Measurements from ENCODE around the gene DCTN2. TPM values are rescaled to one million over a fixed set of nuclear protein-coding genes. Genes with fewer than 3 reads are reported as not detected.
"Not testable (repeated sequence)": the region's sequence is repeated elsewhere in the genome, so short reads cannot be mapped to it uniquely, and the experiment has no call there.

DCTN2 gene
- polyA plus RNA-seq, 2 of the 4 experiments (the other 2 are of a cell fraction), result 169 to 211 TPM

GRCh38 chr12:57574795-57575194 lies 27.8 kb upstream of the DCTN2 start:
- FAIRE-seq (no peak), DNase-seq (ENCODE audit: low read depth in 1 of 2, low spot score in 1 of 2) (no peak), ATAC-seq (no peak)
- Histone ChIP-seq H3K4me3 (no peak overlapping the region), H3K9me3 (no peaks in the 10 kb centered on the region), H3K4me2 (no peak overlapping the region), H3K4me1 (peaks cover 8% of the 10 kb centered on the region), H3K27ac (no peak overlapping the region)
- TF ChIP-seq CEBPB (IDR thresholded peaks at IDR 0.05) (no peak), HOXB13 (CRISPR knock-in tag; IDR thresholded peaks at IDR 0.05; ENCODE audit: low read depth) (no peak), HDAC2 (IDR thresholded peaks at IDR 0.05) (no peak), GATA3 (IDR thresholded peaks at IDR 0.05; ENCODE audit: borderline replicate concordance) (no peak), CBX2 (IDR thresholded peaks at IDR 0.05; ENCODE audit: borderline replicate concordance, low read depth) (no peak), ATOH8 (CRISPR knock-in tag; IDR thresholded peaks at IDR 0.05; ENCODE audit: low read depth) (no peak), RARB (CRISPR knock-in tag; IDR thresholded peaks at IDR 0.05) (no peak), TP53 (CRISPR knock-in tag; IDR thresholded peaks at IDR 0.05) (no peak), ESRRA (IDR thresholded peaks at IDR 0.05; ENCODE audit: borderline replicate concordance, low read length) (no peak), EP300 (IDR thresholded peaks at IDR 0.05) (no peak), POLR2A (IDR thresholded peaks at IDR 0.05; ENCODE audit: low read length) (no peak)
- TF ChIP-seq, protein P1, sequence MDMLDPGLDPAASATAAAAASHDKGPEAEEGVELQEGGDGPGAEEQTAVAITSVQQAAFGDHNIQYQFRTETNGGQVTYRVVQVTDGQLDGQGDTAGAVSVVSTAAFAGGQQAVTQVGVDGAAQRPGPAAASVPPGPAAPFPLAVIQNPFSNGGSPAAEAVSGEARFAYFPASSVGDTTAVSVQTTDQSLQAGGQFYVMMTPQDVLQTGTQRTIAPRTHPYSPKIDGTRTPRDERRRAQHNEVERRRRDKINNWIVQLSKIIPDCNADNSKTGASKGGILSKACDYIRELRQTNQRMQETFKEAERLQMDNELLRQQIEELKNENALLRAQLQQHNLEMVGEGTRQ (IDR thresholded peaks at IDR 0.05), result no peak
- TF ChIP-seq, protein P2, sequence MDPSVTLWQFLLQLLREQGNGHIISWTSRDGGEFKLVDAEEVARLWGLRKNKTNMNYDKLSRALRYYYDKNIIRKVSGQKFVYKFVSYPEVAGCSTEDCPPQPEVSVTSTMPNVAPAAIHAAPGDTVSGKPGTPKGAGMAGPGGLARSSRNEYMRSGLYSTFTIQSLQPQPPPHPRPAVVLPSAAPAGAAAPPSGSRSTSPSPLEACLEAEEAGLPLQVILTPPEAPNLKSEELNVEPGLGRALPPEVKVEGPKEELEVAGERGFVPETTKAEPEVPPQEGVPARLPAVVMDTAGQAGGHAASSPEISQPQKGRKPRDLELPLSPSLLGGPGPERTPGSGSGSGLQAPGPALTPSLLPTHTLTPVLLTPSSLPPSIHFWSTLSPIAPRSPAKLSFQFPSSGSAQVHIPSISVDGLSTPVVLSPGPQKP (IDR thresholded peaks at IDR 0.05; ENCODE audit: low read depth, low read length), result no peak
- TF ChIP-seq, protein P3, sequence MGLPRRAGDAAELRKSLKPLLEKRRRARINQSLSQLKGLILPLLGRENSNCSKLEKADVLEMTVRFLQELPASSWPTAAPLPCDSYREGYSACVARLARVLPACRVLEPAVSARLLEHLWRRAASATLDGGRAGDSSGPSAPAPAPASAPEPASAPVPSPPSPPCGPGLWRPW (IDR thresholded peaks at IDR 0.05), result no peak
- ChIA-PET CTCF (interaction anchor here (0.7 to 9.3 kb wide), 11 partner anchors 9 to 162 kb away, joined by 3 to 104 read pairs (median 6); partner anchors contain the start of gene B4GALNT1), POLR2A (no interaction called here)
- 79% methylated on average over 10 of the region's 10 CpGs for WGBS (ENCODE audit: missing lambda C conversion rate)

GRCh38 chr12:57571926-57572762 lies 25.2 kb upstream of the DCTN2 start:
- 79% methylated on average over 12 of the region's 12 CpGs for WGBS (ENCODE audit: missing lambda C conversion rate)
- no peaks in the 10 kb centered on the region for H3K9me3 ChIP-seq
- TF ChIP-seq, protein P4, sequence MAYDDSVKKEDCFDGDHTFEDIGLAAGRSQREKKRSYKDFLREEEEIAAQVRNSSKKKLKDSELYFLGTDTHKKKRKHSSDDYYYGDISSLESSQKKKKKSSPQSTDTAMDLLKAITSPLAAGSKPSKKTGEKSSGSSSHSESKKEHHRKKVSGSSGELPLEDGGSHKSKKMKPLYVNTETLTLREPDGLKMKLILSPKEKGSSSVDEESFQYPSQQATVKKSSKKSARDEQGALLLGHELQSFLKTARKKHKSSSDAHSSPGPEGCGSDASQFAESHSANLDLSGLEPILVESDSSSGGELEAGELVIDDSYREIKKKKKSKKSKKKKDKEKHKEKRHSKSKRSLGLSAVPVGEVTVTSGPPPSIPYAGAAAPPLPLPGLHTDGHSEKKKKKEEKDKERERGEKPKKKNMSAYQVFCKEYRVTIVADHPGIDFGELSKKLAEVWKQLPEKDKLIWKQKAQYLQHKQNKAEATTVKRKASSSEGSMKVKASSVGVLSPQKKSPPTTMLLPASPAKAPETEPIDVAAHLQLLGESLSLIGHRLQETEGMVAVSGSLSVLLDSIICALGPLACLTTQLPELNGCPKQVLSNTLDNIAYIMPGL (CRISPR knock-in tag; IDR thresholded peaks at IDR 0.05; ENCODE audit: borderline replicate concordance), result no peak
- no peak for TF ChIP-seq RCOR1 (IDR thresholded peaks at IDR 0.05; ENCODE audit: low read depth, low read length)
- no peak for TF ChIP-seq TFCP2L1 (CRISPR knock-in tag; IDR thresholded peaks at IDR 0.05)
- no peak for TF ChIP-seq JUNB (IDR thresholded peaks at IDR 0.05)
- TF ChIP-seq RARB (CRISPR knock-in tag; IDR thresholded peaks at IDR 0.05), result no peak
- TF ChIP-seq, protein P3 (IDR thresholded peaks at IDR 0.05), result no peak
- no peak for TF ChIP-seq ZSCAN20 (CRISPR knock-in tag; IDR thresholded peaks at IDR 0.05)
- TF ChIP-seq FOSL2 (IDR thresholded peaks at IDR 0.05), result no peak
- TF ChIP-seq FOSL2 (CRISPR knock-in tag; IDR thresholded peaks at IDR 0.05), result no peak
- TF ChIP-seq HOXA7 (CRISPR knock-in tag; IDR thresholded peaks at IDR 0.05), result no peak
- no peak for TF ChIP-seq ZC3H11A (IDR thresholded peaks at IDR 0.05)
- no peak for TF ChIP-seq TP53 (CRISPR knock-in tag; IDR thresholded peaks at IDR 0.05)
- no peak for TF ChIP-seq ZFP36 (IDR thresholded peaks at IDR 0.05; ENCODE audit: borderline replicate concordance, partially characterized antibody)
- TF ChIP-seq EP300 (IDR thresholded peaks at IDR 0.05), result no peak
- TF ChIP-seq HDAC2 (IDR thresholded peaks at IDR 0.05), result no peak
- TF ChIP-seq FOSB (CRISPR knock-in tag; IDR thresholded peaks at IDR 0.05), result no peak
- TF ChIP-seq, protein P5, sequence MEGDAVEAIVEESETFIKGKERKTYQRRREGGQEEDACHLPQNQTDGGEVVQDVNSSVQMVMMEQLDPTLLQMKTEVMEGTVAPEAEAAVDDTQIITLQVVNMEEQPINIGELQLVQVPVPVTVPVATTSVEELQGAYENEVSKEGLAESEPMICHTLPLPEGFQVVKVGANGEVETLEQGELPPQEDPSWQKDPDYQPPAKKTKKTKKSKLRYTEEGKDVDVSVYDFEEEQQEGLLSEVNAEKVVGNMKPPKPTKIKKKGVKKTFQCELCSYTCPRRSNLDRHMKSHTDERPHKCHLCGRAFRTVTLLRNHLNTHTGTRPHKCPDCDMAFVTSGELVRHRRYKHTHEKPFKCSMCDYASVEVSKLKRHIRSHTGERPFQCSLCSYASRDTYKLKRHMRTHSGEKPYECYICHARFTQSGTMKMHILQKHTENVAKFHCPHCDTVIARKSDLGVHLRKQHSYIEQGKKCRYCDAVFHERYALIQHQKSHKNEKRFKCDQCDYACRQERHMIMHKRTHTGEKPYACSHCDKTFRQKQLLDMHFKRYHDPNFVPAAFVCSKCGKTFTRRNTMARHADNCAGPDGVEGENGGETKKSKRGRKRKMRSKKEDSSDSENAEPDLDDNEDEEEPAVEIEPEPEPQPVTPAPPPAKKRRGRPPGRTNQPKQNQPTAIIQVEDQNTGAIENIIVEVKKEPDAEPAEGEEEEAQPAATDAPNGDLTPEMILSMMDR (IDR thresholded peaks at IDR 0.05), result no peak
- no peaks in the 10 kb centered on the region for H3K4me1 ChIP-seq
- no peak overlapping the region for H3K27ac ChIP-seq
- CTCF ChIA-PET, result interaction anchor here (1.1 to 9.3 kb wide), 3 partner anchors 12 to 61 kb away, joined by 4 to 104 read pairs (median 5); partner anchors contain the start of gene B4GALNT1
- no peak for FAIRE-seq
- peak; percentile 17 to 28; a peak in 2 of 6 replicates for ATAC-seq
- H3K4me2 ChIP-seq, result no peak overlapping the region
- H3K4me3 ChIP-seq, result no peak overlapping the region
- no peak for DNase-seq (ENCODE audit: low read depth in 1 of 2, low spot score in 1 of 2)
- POLR2A ChIA-PET, result no interaction called here

GRCh38 chr12:57570438-57570837 lies 23.4 kb upstream of the DCTN2 start:
- CTCF ChIA-PET, result interaction anchor here (0.8 to 9.3 kb wide), 5 partner anchors 13 to 165 kb away, joined by 3 to 104 read pairs (median 4); no protein-coding TSS in a partner anchor
- ATAC-seq; H3K4me3 ChIP-seq; FAIRE-seq; H3K9me3 ChIP-seq; DNase-seq (ENCODE audit: low read depth in 1 of 2, low spot score in 1 of 2); H3K4me1 ChIP-seq; H3K4me2 ChIP-seq; H3K27ac ChIP-seq: not testable (repeated sequence)
- POLR2A ChIA-PET, result interaction anchor here (0.6 kb wide), 1 partner anchor 24 kb away, joined by 4 read pairs; no protein-coding TSS in a partner anchor
- 60% methylated on average over 13 of the region's 13 CpGs for WGBS (ENCODE audit: missing lambda C conversion rate)

Measured in A549 (cell line).